NB4 (cell line): ENCODE results near the gene RAB6A.
"Not testable (repeated sequence)": the region's sequence is repeated elsewhere in the genome, so short reads cannot be mapped to it uniquely, and the experiment has no call there.

ENCODE experiments used
- DNase-seq: peaks from one replicate; pipeline ENCODE4 v3.0.0; 2010; ENCODE audit warnings: low read depth
- H3K4me3 ChIP-seq: one replicate; pipeline ENCODE4 v1.5.1; 2011; ENCODE audit warnings: mild to moderate bottlenecking, low read depth, low read length, moderate library complexity
- MAX ChIP-seq: IDR thresholded peaks from 2 replicates; pipeline ENCODE4 v1.6.1; 2011; ENCODE audit warnings: low read depth, low read length
- MYC ChIP-seq: IDR thresholded peaks from 2 replicates; pipeline ENCODE4 v1.6.1; 2011; ENCODE audit warnings: low read depth, low read length
- POLR2A ChIP-seq: IDR thresholded peaks from 2 replicates; pipeline ENCODE4 v1.6.1; 2011; ENCODE audit warnings: mild to moderate bottlenecking; ENCODE audit not compliant: insufficient read length; ENCODE audit errors: extremely low read depth
- TF ChIP-seq, protein P1 (sequence below): IDR thresholded peaks from one replicate; pipeline ENCODE4 v1.5.1; 2012; ENCODE audit warnings: low read depth, low read length

Gene RAB6A

DNA sequence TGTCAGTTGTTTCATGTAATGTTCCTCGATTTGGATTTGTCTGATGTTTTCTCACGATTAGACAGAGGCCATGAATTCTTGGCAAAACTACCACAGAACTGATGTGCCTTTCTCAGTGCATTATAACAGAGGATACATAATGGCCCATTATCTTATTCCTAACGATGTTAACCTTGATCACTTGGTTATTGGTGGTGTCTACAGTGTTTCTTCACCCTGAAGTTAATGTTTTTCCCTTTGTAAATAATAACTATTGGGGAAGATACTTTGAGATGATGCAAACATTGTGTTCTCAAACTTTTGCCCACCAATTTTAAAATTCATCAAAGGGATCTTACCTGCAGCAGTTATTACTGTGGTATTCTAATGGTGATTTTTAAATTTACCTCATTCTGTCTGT lies 13.1 kb downstream of the RAB6A start:
- DNase-seq: no peak
- TF ChIP-seq MAX (no peak), POLR2A (no peak)
- TF ChIP-seq, protein P1, sequence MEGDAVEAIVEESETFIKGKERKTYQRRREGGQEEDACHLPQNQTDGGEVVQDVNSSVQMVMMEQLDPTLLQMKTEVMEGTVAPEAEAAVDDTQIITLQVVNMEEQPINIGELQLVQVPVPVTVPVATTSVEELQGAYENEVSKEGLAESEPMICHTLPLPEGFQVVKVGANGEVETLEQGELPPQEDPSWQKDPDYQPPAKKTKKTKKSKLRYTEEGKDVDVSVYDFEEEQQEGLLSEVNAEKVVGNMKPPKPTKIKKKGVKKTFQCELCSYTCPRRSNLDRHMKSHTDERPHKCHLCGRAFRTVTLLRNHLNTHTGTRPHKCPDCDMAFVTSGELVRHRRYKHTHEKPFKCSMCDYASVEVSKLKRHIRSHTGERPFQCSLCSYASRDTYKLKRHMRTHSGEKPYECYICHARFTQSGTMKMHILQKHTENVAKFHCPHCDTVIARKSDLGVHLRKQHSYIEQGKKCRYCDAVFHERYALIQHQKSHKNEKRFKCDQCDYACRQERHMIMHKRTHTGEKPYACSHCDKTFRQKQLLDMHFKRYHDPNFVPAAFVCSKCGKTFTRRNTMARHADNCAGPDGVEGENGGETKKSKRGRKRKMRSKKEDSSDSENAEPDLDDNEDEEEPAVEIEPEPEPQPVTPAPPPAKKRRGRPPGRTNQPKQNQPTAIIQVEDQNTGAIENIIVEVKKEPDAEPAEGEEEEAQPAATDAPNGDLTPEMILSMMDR: no peak
- no peak overlapping the region for H3K4me3 ChIP-seq

DNA sequence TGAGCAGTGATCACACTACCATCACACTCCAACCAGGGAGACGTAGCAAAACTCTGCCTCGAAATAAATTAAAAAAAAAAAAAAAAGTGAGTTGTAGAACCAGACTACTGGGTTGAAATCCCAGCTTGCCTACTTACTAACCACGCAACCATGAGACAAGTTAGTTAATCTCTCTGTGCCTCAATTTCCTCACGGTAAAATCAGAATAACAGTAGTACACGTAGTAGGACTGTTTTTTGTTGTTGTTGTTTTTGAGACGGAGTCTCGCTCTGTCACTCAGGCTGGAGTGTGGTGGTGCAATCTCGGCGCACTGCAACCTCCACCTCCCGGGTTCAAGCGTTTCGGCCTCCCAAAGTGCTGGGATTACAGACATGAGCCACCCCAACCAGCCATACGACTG lies 14.2 kb downstream of the RAB6A start:
- TF ChIP-seq, protein P1: no peak
- no peak for TF ChIP-seq POLR2A
- no peak for TF ChIP-seq MAX
- TF ChIP-seq MYC: no peak
- DNase-seq: no peak
- H3K4me3 ChIP-seq: no peak overlapping the region

GRCh38 chr11:73743045-73743444 lies 17.8 kb downstream of the RAB6A start:
- DNase-seq: no peak
- no peak overlapping the region for H3K4me3 ChIP-seq
- no peak for TF ChIP-seq POLR2A
- no peak for TF ChIP-seq MAX
- no peak for TF ChIP-seq MYC
- TF ChIP-seq, protein P1: no peak

DNA sequence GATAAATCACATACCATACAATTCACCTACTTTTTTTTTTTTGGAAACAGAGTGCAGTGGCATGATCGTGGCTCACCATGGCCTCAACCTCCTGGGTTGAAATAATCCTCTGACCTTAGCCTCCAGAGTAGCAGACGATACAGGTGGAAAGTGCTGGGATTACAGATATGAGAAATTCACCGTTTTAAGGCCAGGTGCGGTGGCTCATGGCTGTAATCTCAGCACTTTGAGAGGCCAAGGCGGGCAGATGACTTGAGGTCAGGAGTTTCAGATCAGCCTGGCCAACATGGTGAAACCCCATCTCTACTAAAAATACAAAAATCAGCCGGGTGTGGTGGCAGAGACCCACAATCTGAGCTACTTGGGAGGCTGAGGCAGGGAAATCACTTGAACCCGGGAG lies 24.9 kb downstream of the RAB6A start:
- H3K4me3 ChIP-seq, DNase-seq: not testable (repeated sequence)

- no peak for DNase-seq
- TF ChIP-seq MAX: no peak
- TF ChIP-seq MYC: no peak
- TF ChIP-seq POLR2A: no peak
- TF ChIP-seq, protein P1: no peak
- H3K4me3 ChIP-seq: no peak overlapping the region
These were observed 25.9 kb downstream of the RAB6A start for GRCh38 chr11:73734993-73735392.

DNA sequence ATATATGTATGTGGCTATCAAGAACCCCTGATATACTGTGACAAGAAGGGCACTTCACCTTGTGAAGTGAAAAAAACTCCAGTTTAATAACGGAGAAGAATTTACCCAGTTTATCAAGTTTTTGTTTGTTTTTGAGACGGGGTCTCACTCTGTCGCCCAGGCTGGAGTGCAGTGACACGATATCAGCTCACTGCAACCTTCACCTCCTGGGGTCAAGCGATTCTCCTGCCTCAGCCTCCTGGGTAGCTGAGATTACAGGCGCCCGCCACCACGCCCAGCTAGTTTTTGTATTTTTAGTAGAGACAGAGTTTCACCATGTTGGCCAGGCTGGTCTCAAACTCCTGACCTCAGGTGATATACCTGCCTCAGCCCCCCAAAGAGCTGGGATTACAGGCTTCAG lies 26.9 kb downstream of the RAB6A start:
- H3K4me3 ChIP-seq, DNase-seq: not testable (repeated sequence)

GRCh38 chr11:73732936-73733335 lies 27.9 kb downstream of the RAB6A start:
- not testable (repeated sequence) for H3K4me3 ChIP-seq, DNase-seq

GRCh38 chr11:73729594-73730206 lies 31.2 kb downstream of the RAB6A start:
- H3K4me3 ChIP-seq: no peak overlapping the region

More at GRCh38 chr11:73729594-73730206, 31.2 kb downstream of the RAB6A start:
- DNase-seq: peak; percentile 38
- TF ChIP-seq, protein P1: peak; percentile 58
- TF ChIP-seq MYC: no peak
- peak; percentile 56 for TF ChIP-seq MAX
